Gastroesophageal sphincter (tissue), 4 donors: ENCODE results near the gene IRX3. TPM values are rescaled to one million over a fixed set of nuclear protein-coding genes. Genes with fewer than 3 reads are reported as not detected.
A peak's percentile ranks its signal among the peaks of the same experiment; 100 is the strongest.

ENCODE experiments used
- ATAC-seq: fragments of 150-250 bp; one replicate; pipeline ENCODE4 v1.9.1; 2016; ENCODE audit warnings: mild to moderate bottlenecking, moderate library complexity
- H3K27ac ChIP-seq, 4 donors: fragments of 200-600 bp; sonication (generic) in 3 of 4; 1 replicate in 3 of 4; 2 replicates in 1 of 4; pipeline ENCODE4 v1.5.1; 2016 to 2019
- H3K27me3 ChIP-seq: fragments of 200-600 bp; sonication (generic); one replicate; pipeline ENCODE4 v1.5.1; 2019
- H3K36me3 ChIP-seq, 2 donors: fragments of 200-600 bp; sonication (generic); one replicate each; pipeline ENCODE4 v1.5.1; 2019; ENCODE audit warnings: control low read depth in 1 of 2
- H3K4me1 ChIP-seq, 3 donors: fragments of 200-600 bp; sonication (generic); 1 replicate in 2 of 3; 2 replicates in 1 of 3; pipeline ENCODE4 v1.5.1; 2016 to 2019; ENCODE audit warnings: control low read depth in 2 of 3
- H3K4me3 ChIP-seq, 2 donors: fragments of 200-600 bp; sonication (generic); one replicate each; pipeline ENCODE4 v1.5.1; 2019; ENCODE audit warnings: mild to moderate bottlenecking in 1 of 2, moderate library complexity in 1 of 2
- H3K9me3 ChIP-seq, 3 donors: fragments of 200-600 bp; sonication (generic); one replicate each; pipeline ENCODE4 v1.5.1; 2017 to 2019; ENCODE audit warnings: control low read depth in 2 of 3
- CTCF ChIP-seq, 4 experiments: fragments of 200-600 bp in 2 of 4; fragments of 450-650 bp in 2 of 4; sonication (generic) in 1 of 4; IDR thresholded peaks; one replicate each; pipeline ENCODE4 v1.5.1; 2017 to 2019; ENCODE audit warnings: antibody characterized with exemption in 4 of 4, mild to moderate bottlenecking in 2 of 4, moderate library complexity in 2 of 4
- EP300 ChIP-seq: sonication (generic); formaldehyde crosslinking; IDR thresholded peaks from one replicate; pipeline ENCODE4 v1.6.1; 2017; ENCODE audit warnings: antibody characterized with exemption, mild to moderate bottlenecking
- POLR2A ChIP-seq, 2 donors: fragments of 450-650 bp; IDR thresholded peaks; one replicate each; pipeline ENCODE4 v1.6.1; 2017; ENCODE audit warnings: antibody characterized with exemption in 2 of 2, mild to moderate bottlenecking in 2 of 2, moderate library complexity in 1 of 2
- POLR2AphosphoS5 ChIP-seq: sonication (generic); formaldehyde crosslinking; IDR thresholded peaks from one replicate; pipeline ENCODE4 v1.6.1; 2017; ENCODE audit warnings: antibody characterized with exemption
- WGBS, 2 donors: methylation state at CpG; one replicate each; pipeline ENCODE4 v1.1.5; 2018; ENCODE audit warnings: low coverage in 1 of 2; 5-methylcytosine and 5-hydroxymethylcytosine counted together
- total RNA-seq, 4 donors: library from RNA; depleted of rRNA; stranded (reverse); fragments of >200 nt; gene quantifications; one replicate each; pipeline ENCODE4 v1.1.0, GENCODE V29; 2016

The IRX3 gene
- total RNA-seq, 4 donors from 2014 or later = 0.77 to 3.2 (median 0.94) TPM; not detected in 1

GRCh38 chr16:54326266-54326662 is 39.7 kb upstream of the IRX3 start:
- ATAC-seq = peak; percentile 46
- Histone ChIP-seq H3K27me3 (peaks cover 35% of the 10 kb centered on the region), H3K36me3 (no peaks in the 10 kb centered on the region), H3K27ac (peak overlapping the region in 1 of 4 donors; percentile 31), H3K9me3 (no peaks in the 10 kb centered on the region), H3K4me1 (no peaks in the 10 kb centered on the region), H3K4me3 (no peak overlapping the region)
- WGBS, 2 donors = 24% methylated on average over 2 of the region's 3 CpGs; no CpG with 5 or more reads in 1 of the 2 donors
- TF ChIP-seq CTCF (IDR thresholded peaks at IDR 0.05) (no peak), POLR2AphosphoS5 (peak; percentile 11), EP300 (no peak)

GRCh38 chr16:54325616-54326265 is 39.2 kb upstream of the IRX3 start:
- H3K27ac ChIP-seq = peak overlapping the region in 1 of 4 donors; percentile 31
- TF ChIP-seq POLR2AphosphoS5 (no peak), CTCF (IDR thresholded peaks at IDR 0.05) (no peak), POLR2A (IDR thresholded peaks at IDR 0.05) (no peak), EP300 (no peak)
- H3K9me3 ChIP-seq = no peaks in the 10 kb centered on the region
- no peaks in the 10 kb centered on the region for H3K4me1 ChIP-seq
- ATAC-seq = peak; percentile 16
- H3K4me3 ChIP-seq = no peak overlapping the region
- WGBS, 2 donors = 57 to 60% methylated on average over 4 to 5 of the region's 5 CpGs
- H3K27me3 ChIP-seq = peaks cover 30% of the 10 kb centered on the region
- no peaks in the 10 kb centered on the region for H3K36me3 ChIP-seq

- Histone ChIP-seq H3K27ac (no peak overlapping the region), H3K36me3 (no peaks in the 10 kb centered on the region), H3K9me3 (no peaks in the 10 kb centered on the region), H3K4me1 (no peaks in the 10 kb centered on the region), H3K4me3 (no peak overlapping the region), H3K27me3 (peaks cover 19% of the 10 kb centered on the region)
- TF ChIP-seq CTCF (IDR thresholded peaks at IDR 0.05) (no peak), POLR2A (IDR thresholded peaks at IDR 0.05) (no peak), EP300 (no peak), POLR2AphosphoS5 (no peak)
- 67 to 100% methylated on average over 1 of the region's 2 CpGs for WGBS, 2 donors
- no peak for ATAC-seq
Measured at GRCh38 chr16:54324716-54325115, 38.1 kb upstream of the IRX3 start.

- 75% methylated on average over 4 of the region's 9 CpGs; no CpG with 5 or more reads in 1 of the 2 donors for WGBS, 2 donors
- Histone ChIP-seq H3K4me1 (no peaks in the 10 kb centered on the region), H3K27me3 (peaks cover 3% of the 10 kb centered on the region), H3K9me3 (no peaks in the 10 kb centered on the region), H3K4me3 (no peak overlapping the region), H3K27ac (no peak overlapping the region), H3K36me3 (no peaks in the 10 kb centered on the region)
- TF ChIP-seq POLR2A (IDR thresholded peaks at IDR 0.05) (no peak), EP300 (no peak), POLR2AphosphoS5 (no peak), CTCF (IDR thresholded peaks at IDR 0.05) (no peak)
- ATAC-seq = no peak
Measured at GRCh38 chr16:54320697-54321340, 34.2 kb upstream of the IRX3 start.

GRCh38 chr16:54318941-54319340 is 32.4 kb upstream of the IRX3 start:
- WGBS, 2 donors = 67 to 70% methylated on average over 1 of the region's 1 CpG
- no peak for TF ChIP-seq POLR2A (IDR thresholded peaks at IDR 0.05)
- no peak for TF ChIP-seq EP300
- TF ChIP-seq CTCF (IDR thresholded peaks at IDR 0.05) = no peak
- no peak for TF ChIP-seq POLR2AphosphoS5

More at GRCh38 chr16:54318941-54319340, 32.4 kb upstream of the IRX3 start:
- Histone ChIP-seq H3K4me1 (no peaks in the 10 kb centered on the region), H3K36me3 (no peaks in the 10 kb centered on the region), H3K4me3 (no peak overlapping the region), H3K27me3 (peaks cover 3% of the 10 kb centered on the region), H3K9me3 (no peaks in the 10 kb centered on the region), H3K27ac (no peak overlapping the region)
- no peak for ATAC-seq
